Measurements from ENCODE around the gene CBX7. TPM values are rescaled to one million over a fixed set of nuclear protein-coding genes. Genes with fewer than 3 reads are reported as not detected.

The CBX7 gene
- total and polyA plus RNA-seq, 2 of the 4 experiments (the other 2 are of a cell fraction) = 0.90 to 3.6 TPM

DNA sequence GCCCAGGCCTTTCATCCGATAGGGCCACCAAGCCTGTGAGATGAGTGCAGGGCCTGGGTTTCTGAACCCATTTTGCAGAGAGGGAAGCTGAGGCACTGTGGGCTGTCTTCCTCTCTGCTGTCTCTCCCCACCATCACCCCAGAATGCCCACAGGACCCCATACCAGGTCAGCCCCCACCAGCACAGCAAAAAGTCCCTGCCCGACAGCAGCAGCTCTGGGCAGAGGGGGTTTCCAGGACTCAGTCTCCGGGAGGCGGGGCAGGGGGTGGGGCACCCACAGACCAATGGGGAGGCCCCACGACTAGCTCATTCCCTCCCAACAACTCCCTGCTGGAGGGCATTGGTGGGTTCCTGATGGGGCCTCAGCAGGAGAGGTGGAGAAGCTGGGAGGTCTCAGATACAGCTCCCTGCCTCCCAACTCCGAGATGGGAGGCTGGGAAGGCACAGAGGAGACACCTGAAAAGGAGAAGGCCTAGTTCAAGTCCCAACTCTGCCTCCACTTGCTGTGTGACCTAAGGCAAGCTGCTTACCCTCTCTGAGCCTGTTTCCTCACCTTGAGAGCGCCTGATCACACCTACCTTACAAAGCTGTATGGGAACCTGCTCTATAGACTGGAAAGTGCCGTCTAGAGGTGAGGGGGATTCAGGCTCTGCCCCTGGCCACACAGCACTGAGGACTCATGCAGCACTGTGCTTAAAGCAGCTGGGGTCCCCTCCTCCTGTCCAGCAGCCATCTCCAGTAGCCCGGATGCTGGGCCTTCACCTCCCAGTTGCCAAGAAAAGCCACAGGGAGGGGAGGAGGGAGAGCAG, 3.5 kb downstream of the CBX7 start:
- ChIA-PET POLR2A (ENCODE audit: unreplicated experiment) (no interaction called here), CTCF (interaction anchor here (0.5 to 0.6 kb wide), 2 partner anchors 146 to 237 kb away, joined by 3 to 5 read pairs; no protein-coding TSS in a partner anchor)
- H4K20me1 ChIP-seq (ENCODE audit: insufficient read depth, low read length) = no peaks in the 10 kb centered on the region
- no peak overlapping the region for H2BK20ac ChIP-seq (ENCODE audit: low read depth, low read length)
- H4K8ac ChIP-seq (ENCODE audit: low read depth in 2 of 2, low read length in 2 of 2) = no peak overlapping the region
- WGBS, 2 experiments (ENCODE audit: extremely low coverage in 2 of 2, insufficient read length in 1 of 2) = no CpG with 5 or more reads among the region's 9 CpGs
- H2BK120ac ChIP-seq (ENCODE audit: low read depth, low read length) = no peak overlapping the region
- H2BK5ac ChIP-seq (ENCODE audit: low read depth, low read length, poor library complexity, severe bottlenecking) = no peak overlapping the region
- no peak for DNase-seq
- no peak overlapping the region for H2AFZ ChIP-seq (replicated peaks; ENCODE audit: low read length, poor library complexity)
- H2AK5ac ChIP-seq (ENCODE audit: low read depth, low read length) = 0 out of 2 replicates have a peak overlapping the region, but pooled peaks have one; percentile 3
- no peak overlapping the region for H3K9ac ChIP-seq (ENCODE audit: low read depth, low read length)
- H3K4ac ChIP-seq (ENCODE audit: low read depth, low read length) = no peak overlapping the region
- dilution Hi-C loops (cut with HindIII; ENCODE audit: low sequenced_read_pairs, unreplicated experiment) = no loop called here
- H3K27ac ChIP-seq (ENCODE audit: insufficient read depth, low read length) = no peak overlapping the region
- H3K56ac ChIP-seq (ENCODE audit: extremely low read depth, insufficient read depth, low read length) = no peak overlapping the region
- no peaks in the 10 kb centered on the region for H3K9me1 ChIP-seq (ENCODE audit: insufficient read depth, low read length)
- H3K79me1 ChIP-seq (ENCODE audit: low read depth in 1 of 2, low read length in 2 of 2) = peaks cover 2 to 3% of the 10 kb centered on the region in 2 experiments; a peak in 2 of 4 replicates
- BruUV-seq (replicated peaks) = no TSS peak
- no peaks in the 10 kb centered on the region for H3K9me3 ChIP-seq (ENCODE audit: control insufficient read depth, insufficient read depth, low read length)
- no peak overlapping the region for H2AK9ac ChIP-seq (replicated peaks; ENCODE audit: low read depth, low read length, poor library complexity)
- intact Hi-C loops (cut with micrococcal nuclease) = no loop called here
- no peak overlapping the region for H3K14ac ChIP-seq (replicated peaks; ENCODE audit: low read depth, low read length)
- no peak overlapping the region for H4K91ac ChIP-seq (ENCODE audit: insufficient read depth, low read depth, low read length)
- no peak overlapping the region for H3K4me3 ChIP-seq (ENCODE audit: insufficient read depth, low read depth, low read length)
- no peak overlapping the region for H3K4me2 ChIP-seq (ENCODE audit: low read depth, low read length)
- no peak overlapping the region for H3K18ac ChIP-seq (ENCODE audit: low read depth, low read length)
- H3K27me3 ChIP-seq (ENCODE audit: control insufficient read depth, insufficient read depth, low read length) = peaks cover 9% of the 10 kb centered on the region
- TF ChIP-seq, protein P1, sequence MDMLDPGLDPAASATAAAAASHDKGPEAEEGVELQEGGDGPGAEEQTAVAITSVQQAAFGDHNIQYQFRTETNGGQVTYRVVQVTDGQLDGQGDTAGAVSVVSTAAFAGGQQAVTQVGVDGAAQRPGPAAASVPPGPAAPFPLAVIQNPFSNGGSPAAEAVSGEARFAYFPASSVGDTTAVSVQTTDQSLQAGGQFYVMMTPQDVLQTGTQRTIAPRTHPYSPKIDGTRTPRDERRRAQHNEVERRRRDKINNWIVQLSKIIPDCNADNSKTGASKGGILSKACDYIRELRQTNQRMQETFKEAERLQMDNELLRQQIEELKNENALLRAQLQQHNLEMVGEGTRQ (IDR thresholded peaks at IDR 0.05; ENCODE audit: low read depth, low read length) = no peak
- TF ChIP-seq RFX5 (IDR thresholded peaks at IDR 0.05; ENCODE audit: low read depth, low read length) = no peak
- TF ChIP-seq CHD1 (IDR thresholded peaks at IDR 0.05; ENCODE audit: low read depth, low read length) = no peak
- TF ChIP-seq, protein P2, sequence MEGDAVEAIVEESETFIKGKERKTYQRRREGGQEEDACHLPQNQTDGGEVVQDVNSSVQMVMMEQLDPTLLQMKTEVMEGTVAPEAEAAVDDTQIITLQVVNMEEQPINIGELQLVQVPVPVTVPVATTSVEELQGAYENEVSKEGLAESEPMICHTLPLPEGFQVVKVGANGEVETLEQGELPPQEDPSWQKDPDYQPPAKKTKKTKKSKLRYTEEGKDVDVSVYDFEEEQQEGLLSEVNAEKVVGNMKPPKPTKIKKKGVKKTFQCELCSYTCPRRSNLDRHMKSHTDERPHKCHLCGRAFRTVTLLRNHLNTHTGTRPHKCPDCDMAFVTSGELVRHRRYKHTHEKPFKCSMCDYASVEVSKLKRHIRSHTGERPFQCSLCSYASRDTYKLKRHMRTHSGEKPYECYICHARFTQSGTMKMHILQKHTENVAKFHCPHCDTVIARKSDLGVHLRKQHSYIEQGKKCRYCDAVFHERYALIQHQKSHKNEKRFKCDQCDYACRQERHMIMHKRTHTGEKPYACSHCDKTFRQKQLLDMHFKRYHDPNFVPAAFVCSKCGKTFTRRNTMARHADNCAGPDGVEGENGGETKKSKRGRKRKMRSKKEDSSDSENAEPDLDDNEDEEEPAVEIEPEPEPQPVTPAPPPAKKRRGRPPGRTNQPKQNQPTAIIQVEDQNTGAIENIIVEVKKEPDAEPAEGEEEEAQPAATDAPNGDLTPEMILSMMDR (conservative IDR thresholded peaks at IDR 0.05; ENCODE audit: low read depth, low read length) = no peak
- TF ChIP-seq FOS (IDR thresholded peaks at IDR 0.05; ENCODE audit: low read depth, low read length) = no peak
- no peak for TF ChIP-seq SMC3 (IDR thresholded peaks at IDR 0.05; ENCODE audit: low read depth, low read length)
- TF ChIP-seq CEBPB (IDR thresholded peaks at IDR 0.05; ENCODE audit: low read depth, low read length) = no peak
- no peak for TF ChIP-seq MXI1 (IDR thresholded peaks at IDR 0.05; ENCODE audit: borderline replicate concordance, low read depth, low read length)
- no peak for TF ChIP-seq NFE2L2 (IDR thresholded peaks at IDR 0.05; ENCODE audit: low read depth, low read length)
- TF ChIP-seq BHLHE40 (IDR thresholded peaks at IDR 0.05; ENCODE audit: low read depth, low read length) = no peak
- H2BK15ac ChIP-seq (ENCODE audit: low read depth, low read length) = no peak overlapping the region; the same call in 2 of the 3 replicates
- no peak for ATAC-seq (ENCODE audit: low read depth)
- 0 out of 2 replicates have a peak, but pooled peaks cover 2% of the 10 kb centered on the region for H3K36me3 ChIP-seq (ENCODE audit: control insufficient read depth, insufficient read depth, low read length)
- H3K23ac ChIP-seq (ENCODE audit: low read depth, low read length) = no peak overlapping the region
- in situ Hi-C loops (cut with MboI; ENCODE audit: low sequenced_read_pairs) = no loop called here
- no peak overlapping the region for H4K5ac ChIP-seq (ENCODE audit: low read depth, low read length)
- peaks cover 10% of the 10 kb centered on the region for H3K4me1 ChIP-seq (ENCODE audit: control insufficient read depth, insufficient read depth, low read length)

All from IMR-90 (cell line).